ENCODE data around the gene FMO3.

Gene FMO3

GRCh38 chr1:171090604-171091003 lies at the start of gene FMO3:
FMO3 (plus strand) TSS chr1:171090905; CDS start chr1:171092659, 1,754 bp downstream.
- no peak for DNase-seq

- no peak for DNase-seq
Measured at GRCh38 chr1:171048014-171048413, 42.7 kb upstream of the FMO3 start.

GRCh38 chr1:171052977-171053376 lies 37.7 kb upstream of the FMO3 start:
- DNase-seq = no peak

- DNase-seq = no peak
Measured at GRCh38 chr1:171055966-171056643, 34.6 kb upstream of the FMO3 start.

- DNase-seq = no peak
Measured at GRCh38 chr1:171061425-171062143, 29.1 kb upstream of the FMO3 start.

- DNase-seq = no peak
Measured at GRCh38 chr1:171062902-171063301, 27.8 kb upstream of the FMO3 start.

GRCh38 chr1:171075041-171075440 lies 15.7 kb upstream of the FMO3 start:
- DNase-seq = no peak

- DNase-seq = peak; percentile 3
Measured at GRCh38 chr1:171081314-171081753, 9.4 kb upstream of the FMO3 start.

- DNase-seq = no peak
Measured at GRCh38 chr1:171081763-171082201, 8.9 kb upstream of the FMO3 start.

- DNase-seq = no peak
Measured at GRCh38 chr1:171082606-171083005, 8.1 kb upstream of the FMO3 start.

GRCh38 chr1:171083222-171083621 lies 7.5 kb upstream of the FMO3 start:
- no peak for DNase-seq

GRCh38 chr1:171084091-171084490 lies 6.6 kb upstream of the FMO3 start:
- DNase-seq = no peak

- DNase-seq = no peak
Measured at GRCh38 chr1:171084870-171085269, 5.8 kb upstream of the FMO3 start.

GRCh38 chr1:171087896-171088295 lies 2.8 kb upstream of the FMO3 start:
- DNase-seq = no peak

GRCh38 chr1:171103862-171104261 lies 13.2 kb downstream of the FMO3 start:
- no peak for DNase-seq

- no peak for DNase-seq
Measured at GRCh38 chr1:171107262-171107940, 16.7 kb downstream of the FMO3 start.

GRCh38 chr1:171107969-171108368 lies 17.3 kb downstream of the FMO3 start:
- DNase-seq = no peak

GRCh38 chr1:171109966-171110365 lies 19.3 kb downstream of the FMO3 start:
- DNase-seq = no peak

GRCh38 chr1:171110621-171111326 lies 20.1 kb downstream of the FMO3 start:
- no peak for DNase-seq

GRCh38 chr1:171112119-171112518 lies 21.4 kb downstream of the FMO3 start:
- no peak for DNase-seq

GRCh38 chr1:171113382-171113781 lies 22.7 kb downstream of the FMO3 start:
- no peak for DNase-seq

- DNase-seq = no peak
Measured at GRCh38 chr1:171115280-171115897, 24.7 kb downstream of the FMO3 start.

GRCh38 chr1:171116676-171117075 lies 26.0 kb downstream of the FMO3 start:
- no peak for DNase-seq
